Kidney epithelial cell (primary cell): ENCODE data around the gene MFSD8. TPM values are rescaled to one million over a fixed set of nuclear protein-coding genes. Genes with fewer than 3 reads are reported as not detected.

ENCODE experiments used
- DNase-seq: peaks from one replicate; pipeline ENCODE4 v3.0.0-alpha.2; 2010; ENCODE audit warnings: low read depth
- H3K27me3 ChIP-seq: 2 replicates; pipeline ENCODE4 v1.6.0; 2011; ENCODE audit warnings: low read length; ENCODE audit not compliant: control insufficient read depth, insufficient read depth
- H3K36me3 ChIP-seq: 2 replicates; pipeline ENCODE4 v1.5.1; 2011; ENCODE audit warnings: low read length; ENCODE audit not compliant: control insufficient read depth, insufficient read depth
- H3K4me3 ChIP-seq: 2 replicates; pipeline ENCODE4 v1.5.1; 2011; ENCODE audit warnings: low read depth, mild to moderate bottlenecking, control low read depth, low read length
- total RNA-seq: library from RNA; depleted of rRNA; stranded (reverse); fragments of >200 nt; gene quantifications from 2 replicates; pipeline ENCODE4 v1.2.3, GENCODE V29; 2015
- TF ChIP-seq, protein P1 (sequence below): IDR thresholded peaks from 2 replicates; pipeline ENCODE4 v1.5.1; 2011; ENCODE audit warnings: mild to moderate bottlenecking, moderate library complexity, low read length, control low read depth, inconsistent platforms; ENCODE audit not compliant: insufficient read depth, poor library complexity, severe bottlenecking

The MFSD8 gene
- total RNA-seq, 1 donor from 2014 or later, result 20.2 TPM

- H3K4me3 ChIP-seq, result no peak overlapping the region
- no peaks in the 10 kb centered on the region for H3K27me3 ChIP-seq
- no peaks in the 10 kb centered on the region for H3K36me3 ChIP-seq
- TF ChIP-seq, protein P1, sequence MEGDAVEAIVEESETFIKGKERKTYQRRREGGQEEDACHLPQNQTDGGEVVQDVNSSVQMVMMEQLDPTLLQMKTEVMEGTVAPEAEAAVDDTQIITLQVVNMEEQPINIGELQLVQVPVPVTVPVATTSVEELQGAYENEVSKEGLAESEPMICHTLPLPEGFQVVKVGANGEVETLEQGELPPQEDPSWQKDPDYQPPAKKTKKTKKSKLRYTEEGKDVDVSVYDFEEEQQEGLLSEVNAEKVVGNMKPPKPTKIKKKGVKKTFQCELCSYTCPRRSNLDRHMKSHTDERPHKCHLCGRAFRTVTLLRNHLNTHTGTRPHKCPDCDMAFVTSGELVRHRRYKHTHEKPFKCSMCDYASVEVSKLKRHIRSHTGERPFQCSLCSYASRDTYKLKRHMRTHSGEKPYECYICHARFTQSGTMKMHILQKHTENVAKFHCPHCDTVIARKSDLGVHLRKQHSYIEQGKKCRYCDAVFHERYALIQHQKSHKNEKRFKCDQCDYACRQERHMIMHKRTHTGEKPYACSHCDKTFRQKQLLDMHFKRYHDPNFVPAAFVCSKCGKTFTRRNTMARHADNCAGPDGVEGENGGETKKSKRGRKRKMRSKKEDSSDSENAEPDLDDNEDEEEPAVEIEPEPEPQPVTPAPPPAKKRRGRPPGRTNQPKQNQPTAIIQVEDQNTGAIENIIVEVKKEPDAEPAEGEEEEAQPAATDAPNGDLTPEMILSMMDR, result no peak
- no peak for DNase-seq
These were observed 75.1 kb downstream of the MFSD8 start for GRCh38 chr4:127889903-127890302.

DNA sequence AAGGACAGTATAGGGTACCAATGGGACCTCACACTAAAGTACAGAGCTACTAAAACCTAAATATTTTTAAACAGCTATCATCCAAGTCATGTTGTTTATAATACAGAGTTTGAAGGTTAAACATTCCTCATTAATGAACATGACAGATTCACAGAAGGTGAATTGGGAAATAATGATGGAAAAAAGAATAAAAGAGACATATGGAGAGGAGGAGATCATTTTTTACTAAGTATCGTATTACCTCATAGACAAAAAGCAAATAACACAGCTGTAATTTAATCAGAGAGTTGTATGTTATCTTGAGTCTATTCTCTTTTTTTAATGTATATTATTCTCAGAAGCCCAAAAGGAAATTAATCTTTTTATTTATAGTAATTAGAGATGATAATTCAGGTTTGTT lies 76.4 kb downstream of the MFSD8 start:
- no peaks in the 10 kb centered on the region for H3K36me3 ChIP-seq

GRCh38 chr4:127881563-127881864 lies 83.5 kb downstream of the MFSD8 start:
- Histone ChIP-seq H3K36me3 (no peaks in the 10 kb centered on the region), H3K27me3 (no peaks in the 10 kb centered on the region), H3K4me3 (peak overlapping the region; percentile 75)
- no peak for DNase-seq
- TF ChIP-seq, protein P1, result no peak

More for the DNA sequence above, 76.4 kb downstream of the MFSD8 start:
- Histone ChIP-seq H3K27me3 (no peaks in the 10 kb centered on the region), H3K4me3 (no peak overlapping the region)
- no peak for DNase-seq
- TF ChIP-seq, protein P1, result no peak

DNA sequence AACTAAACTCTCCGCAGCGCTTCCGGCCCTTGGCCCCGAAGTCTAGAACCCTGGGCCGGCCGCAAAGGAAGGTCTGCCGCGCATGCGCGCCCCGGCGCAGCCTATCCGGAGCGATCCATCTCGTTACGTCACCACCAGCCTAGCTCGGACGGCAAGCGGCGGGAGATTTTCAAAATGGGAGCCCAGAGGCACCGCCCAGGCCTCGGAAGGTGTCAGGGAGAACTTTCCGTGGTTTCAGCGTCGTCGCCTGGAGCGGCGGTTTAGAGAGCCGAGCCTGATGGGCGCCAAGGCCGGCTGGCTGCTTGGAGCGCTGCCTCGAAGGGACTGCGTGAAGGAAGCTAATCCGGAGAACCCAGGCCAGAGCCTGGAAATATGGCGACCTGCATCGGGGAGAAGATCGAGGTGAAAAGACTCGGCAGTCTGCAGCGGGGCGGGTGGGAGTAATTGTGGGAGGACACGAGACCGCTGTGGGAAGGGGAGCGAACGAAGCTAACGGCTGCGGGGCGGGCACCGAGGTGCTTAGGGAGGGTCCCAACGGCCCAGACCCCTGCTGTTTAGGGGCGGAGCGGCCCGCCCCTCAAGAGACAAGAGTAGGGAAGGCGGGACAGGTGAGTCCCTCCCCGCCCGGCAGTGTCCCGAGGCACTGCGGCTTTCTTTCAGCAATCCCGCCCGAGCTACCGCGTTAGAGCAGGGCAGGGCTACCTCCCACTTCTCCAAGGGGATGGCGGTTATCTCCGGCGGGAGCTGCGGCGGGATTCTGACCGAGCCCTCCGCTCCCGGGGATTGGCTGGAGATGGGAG lies 84.0 kb downstream of the MFSD8 start, which contains the start of gene PLK4:
Gene PLK4, plus strand, starts transcription at position 131 of the 800 bp plus-strand sequence. Its CDS starts 242 bp downstream, at position 373.
- DNase-seq, result peak; percentile 84
- H3K27me3 ChIP-seq, result no peaks in the 10 kb centered on the region
- H3K36me3 ChIP-seq, result no peaks in the 10 kb centered on the region
- H3K4me3 ChIP-seq, result peak within 1 kb of the TSS; percentile 75
- TF ChIP-seq, protein P1, result no peak

- TF ChIP-seq, protein P1, result no peak
- Histone ChIP-seq H3K27me3 (no peaks in the 10 kb centered on the region), H3K4me3 (no peak overlapping the region), H3K36me3 (no peaks in the 10 kb centered on the region)
- DNase-seq, result no peak
These were observed 89.2 kb downstream of the MFSD8 start for GRCh38 chr4:127875791-127876190.

DNA sequence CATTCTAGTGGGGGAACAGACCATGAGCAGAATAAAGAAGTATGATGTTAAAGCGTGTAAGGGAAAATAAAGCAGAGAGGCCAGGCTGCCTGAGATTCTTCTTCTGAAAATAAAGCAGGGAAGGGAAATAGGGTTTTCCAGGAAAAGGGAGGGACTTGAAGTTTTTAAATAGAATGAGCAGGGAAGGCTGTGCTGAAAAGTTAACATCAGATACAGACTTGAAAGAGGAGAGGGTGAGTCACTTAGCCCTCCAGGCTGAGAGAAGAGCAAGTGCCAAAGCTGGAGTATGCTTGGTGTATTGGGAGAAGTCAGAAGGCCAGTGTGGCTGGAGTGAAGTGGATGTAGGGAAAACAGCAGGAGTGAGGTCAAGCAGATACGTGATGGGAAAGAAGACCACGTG lies 94.3 kb downstream of the MFSD8 start:
- H3K36me3 ChIP-seq, result no peaks in the 10 kb centered on the region
- peak; percentile 38 for DNase-seq
- H3K27me3 ChIP-seq, result no peaks in the 10 kb centered on the region
- TF ChIP-seq, protein P1, result no peak
- H3K4me3 ChIP-seq, result no peak overlapping the region
